Mesothelial cell of epicardium (in vitro differentiated cells): ENCODE results near the gene ANKRD13B. TPM values are rescaled to one million over a fixed set of nuclear protein-coding genes. Genes with fewer than 3 reads are reported as not detected.

Source experiments
- DNase-seq, 2 experiments: peaks; one replicate each; pipeline ENCODE4 v3.0.0; 2021; ENCODE audit warnings: low spot score in 2 of 2; ENCODE audit not compliant: unreplicated experiment in 2 of 2
- H3K27ac Mint-ChIP-seq: 2 replicates; pipeline ENCODE4 v1.8.0; 2021; ENCODE audit warnings: mixed read lengths
- H3K27me3 Mint-ChIP-seq: 2 replicates; pipeline ENCODE4 v1.8.0; 2021; ENCODE audit warnings: low read depth, mixed read lengths
- H3K36me3 Mint-ChIP-seq: 2 replicates; pipeline ENCODE4 v1.8.0; 2021; ENCODE audit warnings: mixed read lengths
- H3K4me1 Mint-ChIP-seq: 2 replicates; pipeline ENCODE4 v1.8.0; 2021; ENCODE audit warnings: mixed read lengths
- H3K4me3 Mint-ChIP-seq: 2 replicates; pipeline ENCODE4 v1.8.0; 2021; ENCODE audit warnings: mild to moderate bottlenecking, moderate library complexity, mixed read lengths
- H3K9me3 Mint-ChIP-seq: 2 replicates; pipeline ENCODE4 v1.8.0; 2021; ENCODE audit warnings: mixed read lengths
- total RNA-seq: library from RNA; stranded (reverse); gene quantifications from 3 replicates; pipeline ENCODE4 v1.2.1, GENCODE V29; 2021
- TF ChIP-seq, protein P1 (sequence below): fragments of 200-600 bp; sonication (generic); IDR thresholded peaks from one replicate; pipeline ENCODE4 v1.5.0; 2021; ENCODE audit warnings: antibody characterized with exemption; ENCODE audit not compliant: unreplicated experiment

The ANKRD13B gene
- total RNA-seq, 1 donor from 2014 or later: 52.7 TPM

DNA sequence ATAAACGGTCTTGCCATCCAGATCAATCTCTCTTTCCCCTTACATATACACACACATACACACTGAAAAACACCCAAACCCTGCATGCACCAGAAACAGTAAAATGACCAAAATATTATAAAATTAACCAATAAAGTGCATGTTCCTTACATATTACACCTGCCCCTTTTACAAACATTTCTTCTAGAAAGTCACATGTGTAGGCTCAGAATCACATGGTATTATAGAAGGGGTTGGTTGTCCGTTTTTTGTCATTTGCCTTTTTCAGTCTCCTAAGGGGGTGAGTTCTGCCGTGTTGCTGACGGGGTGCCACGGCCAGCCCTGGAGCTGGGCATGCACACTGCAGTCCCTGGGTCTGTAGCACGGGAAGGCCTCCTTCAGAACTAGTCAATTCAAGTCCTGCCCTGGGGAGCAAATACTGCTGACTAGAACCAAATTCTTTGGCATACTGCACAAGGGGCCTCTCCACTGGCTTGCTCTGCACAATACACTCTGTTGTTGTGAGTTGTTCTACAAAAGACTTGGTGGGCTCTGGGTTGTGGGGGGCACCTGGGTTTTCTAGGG is 37.8 kb downstream of the ANKRD13B start:
- DNase-seq: no peak
- H3K9me3 Mint-ChIP-seq: no peaks in the 10 kb centered on the region
- H3K4me1 Mint-ChIP-seq: no peaks in the 10 kb centered on the region
- no peak overlapping the region for H3K4me3 Mint-ChIP-seq
- peaks cover 17% of the 10 kb centered on the region for H3K36me3 Mint-ChIP-seq
- TF ChIP-seq, protein P1, sequence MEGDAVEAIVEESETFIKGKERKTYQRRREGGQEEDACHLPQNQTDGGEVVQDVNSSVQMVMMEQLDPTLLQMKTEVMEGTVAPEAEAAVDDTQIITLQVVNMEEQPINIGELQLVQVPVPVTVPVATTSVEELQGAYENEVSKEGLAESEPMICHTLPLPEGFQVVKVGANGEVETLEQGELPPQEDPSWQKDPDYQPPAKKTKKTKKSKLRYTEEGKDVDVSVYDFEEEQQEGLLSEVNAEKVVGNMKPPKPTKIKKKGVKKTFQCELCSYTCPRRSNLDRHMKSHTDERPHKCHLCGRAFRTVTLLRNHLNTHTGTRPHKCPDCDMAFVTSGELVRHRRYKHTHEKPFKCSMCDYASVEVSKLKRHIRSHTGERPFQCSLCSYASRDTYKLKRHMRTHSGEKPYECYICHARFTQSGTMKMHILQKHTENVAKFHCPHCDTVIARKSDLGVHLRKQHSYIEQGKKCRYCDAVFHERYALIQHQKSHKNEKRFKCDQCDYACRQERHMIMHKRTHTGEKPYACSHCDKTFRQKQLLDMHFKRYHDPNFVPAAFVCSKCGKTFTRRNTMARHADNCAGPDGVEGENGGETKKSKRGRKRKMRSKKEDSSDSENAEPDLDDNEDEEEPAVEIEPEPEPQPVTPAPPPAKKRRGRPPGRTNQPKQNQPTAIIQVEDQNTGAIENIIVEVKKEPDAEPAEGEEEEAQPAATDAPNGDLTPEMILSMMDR: no peak
- no peaks in the 10 kb centered on the region for H3K27me3 Mint-ChIP-seq
- no peak overlapping the region for H3K27ac Mint-ChIP-seq

DNA sequence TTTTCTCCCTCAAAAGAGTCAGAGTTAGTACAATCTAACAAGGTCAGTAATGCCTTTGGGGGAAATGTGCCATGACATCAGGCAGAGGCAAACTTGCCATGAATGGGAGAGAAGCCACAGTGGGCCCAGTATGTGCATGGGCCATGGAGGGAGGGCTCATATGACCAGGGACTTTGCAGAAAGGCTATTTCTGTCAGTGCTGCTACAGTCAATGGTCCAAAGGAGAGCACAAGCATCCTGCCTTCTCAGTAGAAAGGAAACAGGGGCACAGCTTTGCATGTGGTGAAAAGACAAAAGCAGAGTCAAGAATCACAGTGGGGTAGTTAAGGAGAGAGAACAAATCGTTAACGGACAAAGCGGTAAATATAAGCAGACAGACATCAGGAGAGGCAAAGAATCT is 41.0 kb downstream of the ANKRD13B start:
- no peaks in the 10 kb centered on the region for H3K27me3 Mint-ChIP-seq
- no peaks in the 10 kb centered on the region for H3K4me1 Mint-ChIP-seq
- H3K27ac Mint-ChIP-seq: no peak overlapping the region
- TF ChIP-seq, protein P1: no peak
- peaks cover 26% of the 10 kb centered on the region for H3K36me3 Mint-ChIP-seq
- no peaks in the 10 kb centered on the region for H3K9me3 Mint-ChIP-seq
- DNase-seq: no peak
- no peak overlapping the region for H3K4me3 Mint-ChIP-seq

DNA sequence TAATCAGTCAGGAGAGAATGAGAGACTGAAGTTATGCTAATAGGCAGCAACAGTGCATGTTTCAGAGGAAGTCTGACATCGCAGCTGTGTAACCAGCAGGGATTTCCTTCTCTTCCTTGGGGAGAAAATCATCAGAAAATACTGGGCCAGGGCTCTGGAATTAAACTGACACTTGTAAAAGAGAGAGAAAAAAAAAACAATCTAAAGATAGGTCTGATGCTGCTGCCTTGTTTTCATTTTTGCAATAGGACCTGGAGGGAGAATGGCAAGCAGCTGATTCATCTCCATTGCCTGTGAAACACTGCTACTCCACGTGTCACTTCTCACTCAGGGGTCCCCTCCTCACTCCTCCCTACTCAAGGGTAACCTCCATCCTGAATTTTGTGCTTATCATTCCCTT is 47.5 kb downstream of the ANKRD13B start:
- DNase-seq: no peak
- TF ChIP-seq, protein P1: no peak
- Mint-ChIP-seq H3K27ac (no peak overlapping the region), H3K36me3 (peaks cover 19% of the 10 kb centered on the region), H3K9me3 (no peaks in the 10 kb centered on the region), H3K4me1 (peaks cover 30% of the 10 kb centered on the region), H3K27me3 (no peaks in the 10 kb centered on the region), H3K4me3 (no peak overlapping the region)

DNA sequence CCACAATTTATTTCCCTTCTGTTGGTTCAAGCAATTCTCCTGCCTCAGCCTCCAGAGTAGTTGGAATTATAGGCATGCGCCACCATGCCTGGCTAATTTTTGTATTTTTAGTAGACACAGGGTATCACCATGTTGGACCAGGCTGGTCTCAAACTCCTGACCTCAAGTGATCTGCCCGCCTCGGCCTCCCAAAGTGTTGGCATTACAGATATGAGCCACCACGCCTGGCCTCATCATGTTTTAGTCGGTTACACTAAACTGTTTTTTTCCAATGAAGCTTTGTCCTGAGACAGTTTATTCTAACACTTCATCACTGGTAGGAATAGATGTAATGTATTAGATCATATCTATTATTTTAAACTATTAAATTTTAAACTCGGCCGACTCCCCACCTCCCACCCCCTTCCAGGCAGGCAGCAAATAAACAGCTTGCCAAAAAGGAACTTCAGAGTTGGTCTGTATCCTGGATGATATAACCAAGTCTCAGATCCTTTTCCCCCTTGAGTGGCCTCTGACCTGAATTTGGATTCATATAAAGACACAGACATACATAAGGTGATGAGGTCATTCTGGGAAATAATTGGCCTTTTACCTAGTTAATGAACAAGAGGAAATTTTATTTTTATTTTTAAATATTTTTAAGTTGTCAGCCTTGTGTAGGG is 48.2 kb downstream of the ANKRD13B start:
- H3K9me3 Mint-ChIP-seq: no peaks in the 10 kb centered on the region
- DNase-seq: no peak
- peaks cover 35% of the 10 kb centered on the region for H3K4me1 Mint-ChIP-seq
- H3K27ac Mint-ChIP-seq: no peak overlapping the region
- peaks cover 13% of the 10 kb centered on the region for H3K36me3 Mint-ChIP-seq
- TF ChIP-seq, protein P1: no peak
- H3K4me3 Mint-ChIP-seq: no peak overlapping the region
- H3K27me3 Mint-ChIP-seq: no peaks in the 10 kb centered on the region

DNA sequence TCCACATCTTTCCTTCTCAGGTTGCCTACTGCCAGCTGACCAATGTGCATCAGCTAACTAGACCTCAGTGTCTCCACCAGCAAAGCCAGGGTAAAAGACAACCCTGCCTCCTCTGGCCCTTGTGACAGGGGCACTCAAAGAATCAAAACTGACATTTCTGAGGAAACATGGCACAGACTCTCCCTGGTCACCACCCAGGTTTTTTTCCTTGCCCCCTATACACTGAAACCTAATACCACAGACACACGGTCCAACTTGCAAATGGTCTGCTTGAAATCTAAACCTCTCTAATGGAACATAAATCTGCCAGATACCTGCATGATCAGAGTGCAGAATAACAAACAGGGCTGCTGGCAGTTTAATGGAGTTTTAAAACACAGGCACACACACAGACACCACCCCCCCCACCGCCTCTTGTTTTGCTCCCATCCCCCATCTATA is 49.3 kb downstream of the ANKRD13B start:
- Mint-ChIP-seq H3K36me3 (peaks cover 7% of the 10 kb centered on the region), H3K27ac (peak overlapping the region; percentile 87), H3K27me3 (no peaks in the 10 kb centered on the region), H3K9me3 (no peaks in the 10 kb centered on the region), H3K4me3 (no peak overlapping the region), H3K4me1 (peaks cover 35% of the 10 kb centered on the region)
- DNase-seq: no peak
- TF ChIP-seq, protein P1: no peak
